ENCODE data around the gene RDH13. TPM values are rescaled to one million over a fixed set of nuclear protein-coding genes. Genes with fewer than 3 reads are reported as not detected.
"Not testable (repeated sequence)": the region's sequence is repeated elsewhere in the genome, so short reads cannot be mapped to it uniquely, and the experiment has no call there.

Gene RDH13
- total RNA-seq, 1 donor, result 9.1 TPM

DNA sequence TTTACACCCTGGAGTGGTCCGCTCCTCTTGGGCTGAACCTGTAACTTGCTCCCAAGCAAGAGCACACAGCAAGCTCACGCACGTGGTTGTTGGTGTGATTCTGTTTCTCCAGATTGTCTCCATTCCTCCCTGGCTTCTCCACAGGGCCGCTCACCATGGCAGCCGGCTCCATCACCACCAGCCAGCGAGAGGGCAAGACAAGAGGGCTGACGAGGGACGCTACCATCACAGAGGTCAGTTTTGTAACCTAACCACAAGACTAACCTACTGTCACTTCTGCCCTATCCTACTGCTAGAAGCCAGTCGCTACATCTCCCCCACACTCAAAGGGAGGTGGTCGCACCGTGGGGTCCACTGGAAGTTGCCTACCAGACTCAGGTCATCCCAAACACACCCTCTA is 20.3 kb downstream of the RDH13 start:
- no peak for DNase-seq (ENCODE audit: low read depth)
- TF ChIP-seq, protein P1, sequence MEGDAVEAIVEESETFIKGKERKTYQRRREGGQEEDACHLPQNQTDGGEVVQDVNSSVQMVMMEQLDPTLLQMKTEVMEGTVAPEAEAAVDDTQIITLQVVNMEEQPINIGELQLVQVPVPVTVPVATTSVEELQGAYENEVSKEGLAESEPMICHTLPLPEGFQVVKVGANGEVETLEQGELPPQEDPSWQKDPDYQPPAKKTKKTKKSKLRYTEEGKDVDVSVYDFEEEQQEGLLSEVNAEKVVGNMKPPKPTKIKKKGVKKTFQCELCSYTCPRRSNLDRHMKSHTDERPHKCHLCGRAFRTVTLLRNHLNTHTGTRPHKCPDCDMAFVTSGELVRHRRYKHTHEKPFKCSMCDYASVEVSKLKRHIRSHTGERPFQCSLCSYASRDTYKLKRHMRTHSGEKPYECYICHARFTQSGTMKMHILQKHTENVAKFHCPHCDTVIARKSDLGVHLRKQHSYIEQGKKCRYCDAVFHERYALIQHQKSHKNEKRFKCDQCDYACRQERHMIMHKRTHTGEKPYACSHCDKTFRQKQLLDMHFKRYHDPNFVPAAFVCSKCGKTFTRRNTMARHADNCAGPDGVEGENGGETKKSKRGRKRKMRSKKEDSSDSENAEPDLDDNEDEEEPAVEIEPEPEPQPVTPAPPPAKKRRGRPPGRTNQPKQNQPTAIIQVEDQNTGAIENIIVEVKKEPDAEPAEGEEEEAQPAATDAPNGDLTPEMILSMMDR (IDR thresholded peaks at IDR 0.05; ENCODE audit: insufficient read depth, low read depth, low read length), result no peak
- H3K4me3 ChIP-seq (ENCODE audit: low read depth, low read length), result no peak overlapping the region

DNA sequence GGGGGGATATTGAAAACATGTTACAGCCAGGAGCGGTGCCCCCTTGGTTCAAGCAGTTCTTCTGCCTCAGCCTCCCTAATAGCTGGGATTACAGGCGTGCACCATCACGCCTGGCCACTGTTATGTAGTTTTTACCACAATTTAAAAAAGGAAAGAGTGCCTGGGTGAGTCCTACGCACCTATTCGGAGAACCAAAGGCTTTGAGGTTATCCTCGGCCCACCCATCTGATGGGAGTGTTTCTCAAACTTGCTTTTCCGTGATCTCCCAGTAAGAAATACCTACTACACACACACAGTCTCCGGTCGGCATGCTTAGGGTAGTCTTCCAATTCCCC is 20.6 kb downstream of the RDH13 start:
- TF ChIP-seq, protein P1 (IDR thresholded peaks at IDR 0.05; ENCODE audit: insufficient read depth, low read depth, low read length), result no peak
- DNase-seq (ENCODE audit: low read depth), result no peak
- no peak overlapping the region for H3K4me3 ChIP-seq (ENCODE audit: low read depth, low read length)

DNA sequence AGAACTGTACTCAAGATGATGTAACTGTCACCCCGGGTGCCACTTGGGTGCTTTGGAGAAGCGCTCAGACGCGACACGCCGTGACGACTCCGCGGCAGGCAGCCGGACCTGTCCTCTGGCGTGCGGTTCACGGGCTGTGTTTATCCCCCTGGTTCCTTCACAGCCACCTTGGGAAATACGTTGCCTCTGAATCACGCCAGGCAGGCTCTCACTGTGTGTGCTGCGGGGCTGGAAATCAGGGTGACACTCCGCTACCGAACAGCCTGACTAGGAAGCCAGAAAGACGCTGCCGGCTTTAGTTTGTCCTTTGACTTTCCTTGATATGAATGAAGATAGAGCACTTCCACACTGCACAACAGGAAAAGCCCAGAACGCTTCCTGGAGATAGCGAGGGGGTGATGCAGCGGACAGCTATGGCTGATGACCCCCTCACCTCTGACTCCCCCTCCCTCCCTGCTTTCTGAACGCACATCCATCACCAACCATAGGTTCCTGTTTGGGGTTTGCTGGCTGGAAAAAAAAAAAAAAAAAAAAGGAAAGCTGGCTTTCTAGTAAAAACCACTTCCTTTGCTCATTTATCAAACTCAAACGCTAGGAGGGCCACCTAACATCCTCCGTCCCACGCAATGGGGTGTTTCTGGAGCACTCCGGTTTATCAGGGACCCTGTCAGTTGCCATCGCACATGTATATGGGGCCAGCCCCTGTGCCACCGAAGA is 21.2 kb downstream of the RDH13 start:
- H3K4me3 ChIP-seq (ENCODE audit: low read depth, low read length), result no peak overlapping the region
- TF ChIP-seq, protein P1 (IDR thresholded peaks at IDR 0.05; ENCODE audit: insufficient read depth, low read depth, low read length), result no peak
- DNase-seq (ENCODE audit: low read depth), result no peak

DNA sequence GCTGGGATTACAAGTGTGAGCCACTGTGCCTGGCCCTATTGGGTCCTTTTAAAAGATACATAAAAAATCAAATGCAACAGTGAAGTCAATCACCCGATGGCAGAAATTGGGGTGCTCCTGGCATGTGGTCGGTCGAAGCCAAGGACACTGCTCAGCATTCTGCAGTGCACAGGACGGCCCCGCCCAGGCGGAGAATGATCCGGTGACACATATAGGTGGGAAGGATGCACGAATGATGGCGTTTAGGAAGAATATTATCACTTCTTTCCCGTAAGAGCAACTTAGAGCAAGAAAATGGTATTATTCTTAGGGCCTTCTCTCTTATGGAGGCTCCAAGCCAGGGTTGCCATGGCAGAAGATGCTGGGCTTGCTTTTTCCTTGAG is 21.7 kb downstream of the RDH13 start:
- no peak overlapping the region for H3K4me3 ChIP-seq (ENCODE audit: low read depth, low read length)
- TF ChIP-seq, protein P1 (IDR thresholded peaks at IDR 0.05; ENCODE audit: insufficient read depth, low read depth, low read length), result no peak
- no peak for DNase-seq (ENCODE audit: low read depth)

DNA sequence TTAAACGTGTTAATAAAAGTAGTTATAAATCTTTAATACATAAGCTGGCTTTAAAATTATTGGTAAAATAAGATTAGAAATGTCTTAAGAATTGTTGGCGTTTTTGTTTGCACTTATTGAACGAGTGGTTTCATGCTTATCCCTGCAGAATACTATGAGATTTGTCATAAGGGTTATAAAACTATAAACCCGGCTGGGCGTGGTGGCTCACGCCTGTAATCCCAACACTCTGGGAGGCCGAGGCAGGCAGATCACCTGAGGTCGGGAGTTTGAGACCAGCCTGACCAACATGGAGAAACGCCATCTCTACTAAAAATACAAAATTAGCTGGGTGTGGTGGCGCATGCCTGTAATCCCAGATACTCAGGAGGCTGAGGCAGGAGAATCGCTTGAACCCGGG is 22.3 kb downstream of the RDH13 start:
- DNase-seq (ENCODE audit: low read depth); H3K4me3 ChIP-seq (ENCODE audit: low read depth, low read length): not testable (repeated sequence)

DNA sequence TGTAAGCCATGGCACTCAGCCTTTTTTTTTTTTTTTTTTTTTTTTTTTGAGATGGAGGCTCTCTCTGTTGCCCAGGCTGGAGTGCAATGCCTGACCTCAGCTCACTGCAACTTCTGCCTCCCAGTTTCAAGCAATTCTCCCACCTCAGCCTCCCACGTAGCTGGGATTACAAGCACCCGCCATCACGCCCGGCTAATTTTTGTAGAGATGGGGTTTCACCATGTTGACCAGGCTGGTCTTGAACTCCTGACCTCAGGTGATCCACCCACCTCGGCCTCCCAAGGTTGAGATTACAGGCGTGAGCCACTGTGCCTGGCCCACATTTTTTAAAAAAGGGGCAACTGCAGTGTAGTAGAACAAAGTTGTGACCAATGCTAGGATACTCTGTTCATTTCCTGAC is 25.3 kb downstream of the RDH13 start:
- not testable (repeated sequence) for H3K4me3 ChIP-seq (ENCODE audit: low read depth, low read length); DNase-seq (ENCODE audit: low read depth)

DNA sequence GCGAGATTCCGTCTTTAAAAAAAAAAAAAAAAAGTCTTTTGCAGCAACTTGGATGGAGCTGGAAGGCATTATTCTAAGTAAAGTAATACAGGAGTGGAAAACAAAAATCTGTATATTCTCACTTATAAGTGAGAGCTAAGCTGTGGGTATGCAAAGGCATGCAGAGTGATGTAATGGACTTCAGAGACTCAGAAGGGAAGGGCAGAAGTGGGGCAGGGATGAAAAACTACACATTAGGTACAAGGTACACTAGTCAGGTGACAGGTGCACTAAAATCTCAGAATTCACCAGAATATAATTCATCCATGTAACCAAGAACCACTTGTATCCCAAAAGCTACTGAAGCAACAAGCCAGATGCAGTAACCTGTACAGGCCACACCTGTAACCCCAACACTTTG is 26.9 kb downstream of the RDH13 start:
- TF ChIP-seq, protein P1 (IDR thresholded peaks at IDR 0.05; ENCODE audit: insufficient read depth, low read depth, low read length), result no peak
- no peak overlapping the region for H3K4me3 ChIP-seq (ENCODE audit: low read depth, low read length)

DNA sequence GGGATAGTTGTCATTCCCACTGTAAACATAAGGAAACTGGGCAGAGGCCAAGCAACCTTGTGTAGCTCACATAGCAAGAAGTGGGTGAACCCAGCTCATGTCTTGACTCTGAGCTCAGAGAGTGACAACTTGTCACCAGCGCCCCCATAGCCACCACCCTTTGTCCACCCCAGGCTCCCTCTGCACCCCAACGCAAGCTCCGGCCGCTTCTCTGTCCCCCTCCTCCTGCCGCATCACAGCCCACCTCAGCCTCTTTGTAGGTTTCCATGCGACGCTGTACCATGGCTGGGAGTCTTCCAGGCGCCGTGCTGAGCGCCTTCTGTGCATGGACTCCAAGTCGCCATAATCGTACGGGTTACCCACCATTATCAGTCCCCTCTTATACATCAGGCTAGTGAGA is 28.2 kb downstream of the RDH13 start:
- no peak for DNase-seq (ENCODE audit: low read depth)
- no peak overlapping the region for H3K4me3 ChIP-seq (ENCODE audit: low read depth, low read length)
- TF ChIP-seq, protein P1 (IDR thresholded peaks at IDR 0.05; ENCODE audit: insufficient read depth, low read depth, low read length), result no peak

More for the DNA sequence above, 26.9 kb downstream of the RDH13 start:
- no peak for DNase-seq (ENCODE audit: low read depth)

DNA sequence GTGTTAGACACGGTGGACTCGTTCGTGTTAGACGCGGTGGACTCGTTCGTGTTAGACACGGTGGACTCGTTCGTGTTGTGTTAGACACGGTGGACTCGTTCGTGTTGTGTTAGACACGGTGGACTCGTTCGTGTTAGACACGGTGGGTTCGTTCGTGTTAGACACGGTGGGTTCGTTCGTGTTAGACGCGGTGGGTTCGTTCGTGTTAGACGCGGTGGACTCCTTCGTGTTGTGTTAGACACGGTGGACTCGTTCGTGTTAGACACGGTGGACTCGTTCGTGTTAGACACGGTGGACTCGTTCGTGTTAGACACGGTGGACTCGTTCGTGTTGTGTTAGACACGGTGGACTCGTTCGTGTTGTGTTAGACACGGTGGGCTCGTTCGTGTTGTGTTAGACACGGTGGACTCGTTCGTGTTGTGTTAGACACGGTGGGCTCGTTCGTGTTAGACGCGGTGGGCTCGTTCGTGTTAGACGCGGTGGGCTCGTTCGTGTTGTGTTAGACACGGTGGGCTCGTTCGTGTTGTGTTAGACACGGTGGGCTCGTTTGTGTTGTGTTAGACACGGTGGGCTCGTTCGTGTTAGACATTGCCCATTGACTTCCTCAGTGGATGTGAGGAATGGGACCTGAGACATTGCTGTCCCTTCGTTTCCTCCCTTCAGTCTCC is 29.8 kb downstream of the RDH13 start:
- not testable (repeated sequence) for H3K4me3 ChIP-seq (ENCODE audit: low read depth, low read length); DNase-seq (ENCODE audit: low read depth)
